WTC11 (cell line): ENCODE data around the gene TMC8. TPM values are rescaled to one million over a fixed set of nuclear protein-coding genes. Genes with fewer than 3 reads are reported as not detected.
A peak's percentile ranks its signal among the peaks of the same experiment; 100 is the strongest.

Experiments used
- ATAC-seq: fragments of 200-7000 bp; cut with Tn5 transposase; 2 replicates; pipeline ENCODE4 v1.10.0; 2021; ENCODE audit warnings: mild to moderate bottlenecking, moderate library complexity
- CTCF ChIA-PET: fragments of 300-600 bp; sonication (Branson Sonifier 250); formaldehyde crosslinking; loops from one replicate; lab custom pipeline; 2021; ENCODE audit warnings: antibody characterized with exemption; lab: Charles Lee
- POLR2A ChIA-PET: fragments of 350-600 bp; sonication (Branson Sonifier 250); formaldehyde crosslinking; loops from one replicate; lab custom pipeline; 2021; ENCODE audit warnings: antibody characterized with exemption; lab: Charles Lee
- DNase-seq: peaks from one replicate; pipeline ENCODE4 v3.0.0; 2021; ENCODE audit warnings: low spot score
- H3K27ac Mint-ChIP-seq: 2 replicates; pipeline ENCODE4 v1.8.0; 2021; ENCODE audit warnings: mixed read lengths
- H3K27me3 Mint-ChIP-seq: 2 replicates; pipeline ENCODE4 v1.8.0; 2021; ENCODE audit warnings: low read depth, mild to moderate bottlenecking, moderate library complexity, mixed read lengths
- H3K36me3 Mint-ChIP-seq: 2 replicates; pipeline ENCODE4 v1.8.0; 2021; ENCODE audit warnings: mixed read lengths
- H3K4me1 Mint-ChIP-seq: 2 replicates; pipeline ENCODE4 v1.8.0; 2022; ENCODE audit warnings: mixed read lengths
- H3K4me3 Mint-ChIP-seq: 2 replicates; pipeline ENCODE4 v1.8.0; 2021; ENCODE audit warnings: mild to moderate bottlenecking, moderate library complexity, mixed read lengths
- H3K9me3 Mint-ChIP-seq: 2 replicates; pipeline ENCODE4 v1.8.0; 2021; ENCODE audit warnings: mixed read lengths
- AFF4 ChIP-seq: sonication (generic); formaldehyde crosslinking; IDR thresholded peaks from 2 replicates; pipeline ENCODE4 v1.8.1; 2023; ENCODE audit warnings: mild to moderate bottlenecking, missing genetic modification reagents, borderline replicate concordance
- ATF6 ChIP-seq: sonication (generic); formaldehyde crosslinking; IDR thresholded peaks from 2 replicates; pipeline ENCODE4 v1.8.1; 2023; ENCODE audit warnings: mild to moderate bottlenecking, missing genetic modification reagents
- ELF4 ChIP-seq: sonication (generic); formaldehyde crosslinking; IDR thresholded peaks from 2 replicates; pipeline ENCODE4 v1.8.1; 2022; ENCODE audit warnings: low read depth, mild to moderate bottlenecking, moderate library complexity, missing genetic modification reagents
- EMX1 ChIP-seq: fragments of 250-450 bp; sonication (Bioruptor Pico); IDR thresholded peaks from 2 replicates; pipeline ENCODE4 v1.8.0; 2021; ENCODE audit warnings: mild to moderate bottlenecking
- FOXJ3 ChIP-seq: sonication (generic); formaldehyde crosslinking; IDR thresholded peaks from 2 replicates; pipeline ENCODE4 v1.9.0; 2021; ENCODE audit warnings: missing genetic modification reagents, mild to moderate bottlenecking, borderline replicate concordance
- FOXK1 ChIP-seq: sonication (generic); formaldehyde crosslinking; IDR thresholded peaks from 2 replicates; pipeline ENCODE4 v1.8.0; 2022; ENCODE audit warnings: mild to moderate bottlenecking, moderate library complexity, missing genetic modification reagents
- GABPB1 ChIP-seq: sonication (generic); formaldehyde crosslinking; IDR thresholded peaks from 2 replicates; pipeline ENCODE4 v1.8.1; 2023; ENCODE audit warnings: mild to moderate bottlenecking, missing genetic modification reagents
- GTF2I ChIP-seq: fragments of 250-450 bp; sonication (Bioruptor Pico); conservative IDR thresholded peaks from 2 replicates; pipeline ENCODE4 v1.4.0; 2021; ENCODE audit warnings: mild to moderate bottlenecking
- MYBL2 ChIP-seq: sonication (generic); formaldehyde crosslinking; IDR thresholded peaks from 2 replicates; pipeline ENCODE4 v1.8.1; 2023; ENCODE audit warnings: mild to moderate bottlenecking, moderate library complexity, missing genetic modification reagents
- NFATC4 ChIP-seq: fragments of 250-450 bp; sonication (Bioruptor Pico); IDR thresholded peaks from 2 replicates; pipeline ENCODE4 v1.9.0; 2021; ENCODE audit warnings: mild to moderate bottlenecking
- NFYB ChIP-seq: sonication (generic); formaldehyde crosslinking; conservative IDR thresholded peaks from 2 replicates; pipeline ENCODE4 v1.8.0; 2022; ENCODE audit warnings: low read depth, missing genetic modification reagents
- PREB ChIP-seq: sonication (generic); formaldehyde crosslinking; IDR thresholded peaks from 2 replicates; pipeline ENCODE4 v1.8.1; 2022; ENCODE audit warnings: mild to moderate bottlenecking, missing genetic modification reagents, moderate library complexity, borderline replicate concordance
- RELA ChIP-seq: sonication (generic); formaldehyde crosslinking; IDR thresholded peaks from 2 replicates; pipeline ENCODE4 v1.8.1; 2022; ENCODE audit warnings: missing genetic modification reagents, mild to moderate bottlenecking, borderline replicate concordance
- RORB ChIP-seq: fragments of 250-450 bp; sonication (Bioruptor Pico); IDR thresholded peaks from 2 replicates; pipeline ENCODE4 v1.9.0; 2021; ENCODE audit warnings: mild to moderate bottlenecking
- SMAD3 ChIP-seq: sonication (generic); formaldehyde crosslinking; IDR thresholded peaks from 2 replicates; pipeline ENCODE4 v1.8.0; 2022; ENCODE audit warnings: missing genetic modification reagents, mild to moderate bottlenecking, borderline replicate concordance
- TCF7 ChIP-seq: sonication (generic); formaldehyde crosslinking; IDR thresholded peaks from 2 replicates; pipeline ENCODE4 v1.8.0; 2022; ENCODE audit warnings: mild to moderate bottlenecking, low read depth, missing genetic modification reagents, moderate library complexity
- ZNF232 ChIP-seq: sonication (generic); formaldehyde crosslinking; IDR thresholded peaks from 2 replicates; pipeline ENCODE4 v1.8.0; 2022; ENCODE audit warnings: mild to moderate bottlenecking, missing genetic modification reagents
- ZNF416 ChIP-seq: fragments of 250-450 bp; sonication (Bioruptor Pico); IDR thresholded peaks from 2 replicates; pipeline ENCODE4 v1.9.0; 2021; ENCODE audit warnings: mild to moderate bottlenecking, inconsistent platforms
- ZNF512 ChIP-seq: sonication (generic); formaldehyde crosslinking; IDR thresholded peaks from 2 replicates; pipeline ENCODE4 v1.8.1; 2022; ENCODE audit warnings: missing genetic modification reagents, borderline replicate concordance
- ZNF671 ChIP-seq: fragments of 250-450 bp; sonication (Bioruptor Pico); IDR thresholded peaks from 2 replicates; pipeline ENCODE4 v1.8.0; 2021; ENCODE audit warnings: mild to moderate bottlenecking
- total RNA-seq: library from RNA; stranded (reverse); gene quantifications from 3 replicates; pipeline ENCODE4 v1.2.3, GENCODE V29; 2021

TMC8 gene
- total RNA-seq, 1 experiment from 2014 or later = 3.7 TPM

GRCh38 chr17:78144147-78144719 is 13.7 kb downstream of the TMC8 start:
- no peak for DNase-seq
- no peak for ATAC-seq
- H3K4me3 Mint-ChIP-seq = no peak overlapping the region
- H3K27ac Mint-ChIP-seq = no peak overlapping the region
- POLR2A ChIA-PET = no interaction called here
- H3K9me3 Mint-ChIP-seq = no peaks in the 10 kb centered on the region
- CTCF ChIA-PET = interaction anchor here (0.8 to 1.9 kb wide), 3 partner anchors 30 to 1621 kb away, joined by 3 to 8 read pairs (median 5); no protein-coding TSS in a partner anchor
- 0 out of 2 replicates have a peak, but pooled peaks cover 3% of the 10 kb centered on the region for H3K27me3 Mint-ChIP-seq
- H3K4me1 Mint-ChIP-seq = peaks cover 6% of the 10 kb centered on the region
- TF ChIP-seq ATF6 (CRISPR knock-in tag) (no peak), FOXK1 (CRISPR knock-in tag) (no peak), RELA (CRISPR knock-in tag) (no peak), ELF4 (CRISPR knock-in tag) (no peak), ZNF416 (CRISPR knock-in tag) (no peak)
- no peaks in the 10 kb centered on the region for H3K36me3 Mint-ChIP-seq

GRCh38 chr17:78144736-78145641 is 14.4 kb downstream of the TMC8 start:
- ChIA-PET POLR2A (interaction anchor here (0.7 kb wide), 1 partner anchor 440 kb away, joined by 4 read pairs; no protein-coding TSS in a partner anchor), CTCF (interaction anchor here (0.8 to 1.9 kb wide), 2 partner anchors 30 to 1622 kb away, joined by 3 to 8 read pairs; no protein-coding TSS in a partner anchor)
- H3K4me1 Mint-ChIP-seq = peaks cover 2% of the 10 kb centered on the region
- H3K27ac Mint-ChIP-seq = no peak overlapping the region
- TF ChIP-seq EMX1 (CRISPR knock-in tag) (no peak), ZNF232 (CRISPR knock-in tag) (no peak), NFYB (CRISPR knock-in tag) (no peak), RORB (no peak), ZNF512 (CRISPR knock-in tag) (no peak), GABPB1 (CRISPR knock-in tag) (peak; percentile 22; the same call in 1 of the 2 replicates), SMAD3 (no peak), MYBL2 (CRISPR knock-in tag) (no peak)
- TF ChIP-seq, all 79 proteins: peak for 1
- ATAC-seq = no peak
- Mint-ChIP-seq H3K9me3 (no peaks in the 10 kb centered on the region), H3K36me3 (no peaks in the 10 kb centered on the region), H3K27me3 (0 out of 2 replicates have a peak, but pooled peaks cover 3% of the 10 kb centered on the region), H3K4me3 (no peak overlapping the region)
- no peak for DNase-seq

GRCh38 chr17:78146471-78146869 is 15.9 kb downstream of the TMC8 start:
- no peak for DNase-seq
- ChIA-PET POLR2A (no interaction called here), CTCF (no interaction called here)
- H3K4me3 Mint-ChIP-seq = no peak overlapping the region
- no peak overlapping the region for H3K27ac Mint-ChIP-seq
- TF ChIP-seq ZNF671 (CRISPR knock-in tag) (no peak), GTF2I (CRISPR knock-in tag) (0 out of 2 replicates have a peak, but pooled peaks have one; percentile 22)
- no peaks in the 10 kb centered on the region for H3K4me1 Mint-ChIP-seq
- H3K9me3 Mint-ChIP-seq = no peaks in the 10 kb centered on the region
- no peaks in the 10 kb centered on the region for H3K36me3 Mint-ChIP-seq
- H3K27me3 Mint-ChIP-seq = 0 out of 2 replicates have a peak, but pooled peaks cover 1% of the 10 kb centered on the region
- ATAC-seq = no peak

GRCh38 chr17:78146881-78147280 is 16.3 kb downstream of the TMC8 start:
- TF ChIP-seq NFATC4 (CRISPR knock-in tag) (no peak), FOXJ3 (no peak), ZNF671 (CRISPR knock-in tag) (no peak), PREB (CRISPR knock-in tag) (no peak), AFF4 (no peak), GABPB1 (CRISPR knock-in tag) (no peak), TCF7 (no peak)
- Mint-ChIP-seq H3K36me3 (no peaks in the 10 kb centered on the region), H3K4me1 (no peaks in the 10 kb centered on the region), H3K9me3 (no peaks in the 10 kb centered on the region), H3K4me3 (no peak overlapping the region), H3K27ac (no peak overlapping the region), H3K27me3 (no peaks in the 10 kb centered on the region)
- DNase-seq = no peak
- ChIA-PET POLR2A (no interaction called here), CTCF (no interaction called here)
- ATAC-seq = no peak
